ENCODE data around the gene ZBTB4.

The ZBTB4 gene

GRCh38 chr17:7512824-7513540 is 33.6 kb upstream of the ZBTB4 start:
- Histone ChIP-seq H3K4me1 (ENCODE audit: insufficient read depth, insufficient read length) (no peaks in the 10 kb centered on the region), H3K36me3 (ENCODE audit: insufficient read depth, insufficient read length, low read length) (peaks cover 72% of the 10 kb centered on the region), H3K4me3 (ENCODE audit: insufficient read length, low read depth) (no peak overlapping the region), H3K9me3 (ENCODE audit: insufficient read depth, low read length) (no peaks in the 10 kb centered on the region), H3K9ac (ENCODE audit: insufficient read length, low read depth) (no peak overlapping the region), H3K27me3 (ENCODE audit: insufficient read depth, insufficient read length) (no peaks in the 10 kb centered on the region)
- TF ChIP-seq YY1 (IDR thresholded peaks at IDR 0.05; ENCODE audit: insufficient read depth, insufficient read length), result no peak
- TF ChIP-seq ZNF274 (IDR thresholded peaks at IDR 0.05; ENCODE audit: low read depth, low read length), result no peak
- no peak for TF ChIP-seq SUZ12 (IDR thresholded peaks at IDR 0.05; ENCODE audit: extremely low read depth, insufficient read depth, insufficient read length)
- DNase-seq (ENCODE audit: low read depth, low spot score), result no peak

- DNase-seq (ENCODE audit: low read depth, low spot score), result no peak
- Histone ChIP-seq H3K27me3 (ENCODE audit: insufficient read depth, insufficient read length) (no peaks in the 10 kb centered on the region), H3K4me1 (ENCODE audit: insufficient read depth, insufficient read length) (no peaks in the 10 kb centered on the region), H3K9ac (ENCODE audit: insufficient read length, low read depth) (no peak overlapping the region), H3K4me3 (ENCODE audit: insufficient read length, low read depth) (no peak overlapping the region), H3K36me3 (ENCODE audit: insufficient read depth, insufficient read length, low read length) (peaks cover 75% of the 10 kb centered on the region), H3K9me3 (ENCODE audit: insufficient read depth, low read length) (no peaks in the 10 kb centered on the region)
- TF ChIP-seq SUZ12 (IDR thresholded peaks at IDR 0.05; ENCODE audit: extremely low read depth, insufficient read depth, insufficient read length) (no peak), YY1 (IDR thresholded peaks at IDR 0.05; ENCODE audit: insufficient read depth, insufficient read length) (no peak), ZNF274 (IDR thresholded peaks at IDR 0.05; ENCODE audit: low read depth, low read length) (no peak)
Measured at GRCh38 chr17:7512105-7512504, 32.7 kb upstream of the ZBTB4 start.

- no peaks in the 10 kb centered on the region for H3K9me3 ChIP-seq (ENCODE audit: insufficient read depth, low read length)
- no peak overlapping the region for H3K9ac ChIP-seq (ENCODE audit: insufficient read length, low read depth)
- no peak for TF ChIP-seq SUZ12 (IDR thresholded peaks at IDR 0.05; ENCODE audit: extremely low read depth, insufficient read depth, insufficient read length)
- TF ChIP-seq ZNF274 (IDR thresholded peaks at IDR 0.05; ENCODE audit: low read depth, low read length), result no peak
- TF ChIP-seq YY1 (IDR thresholded peaks at IDR 0.05; ENCODE audit: insufficient read depth, insufficient read length), result no peak
- H3K4me3 ChIP-seq (ENCODE audit: insufficient read length, low read depth), result no peak overlapping the region
- H3K36me3 ChIP-seq (ENCODE audit: insufficient read depth, insufficient read length, low read length), result peaks cover 84% of the 10 kb centered on the region
- H3K27me3 ChIP-seq (ENCODE audit: insufficient read depth, insufficient read length), result no peaks in the 10 kb centered on the region
- no peaks in the 10 kb centered on the region for H3K4me1 ChIP-seq (ENCODE audit: insufficient read depth, insufficient read length)
- no peak for DNase-seq (ENCODE audit: low read depth, low spot score)
Measured at GRCh38 chr17:7511108-7511507, 31.7 kb upstream of the ZBTB4 start.

- Histone ChIP-seq H3K27me3 (ENCODE audit: insufficient read depth, insufficient read length) (no peaks in the 10 kb centered on the region), H3K36me3 (ENCODE audit: insufficient read depth, insufficient read length, low read length) (peaks cover 81% of the 10 kb centered on the region), H3K4me3 (ENCODE audit: insufficient read length, low read depth) (no peak overlapping the region), H3K4me1 (ENCODE audit: insufficient read depth, insufficient read length) (no peaks in the 10 kb centered on the region), H3K9ac (ENCODE audit: insufficient read length, low read depth) (no peak overlapping the region), H3K9me3 (ENCODE audit: insufficient read depth, low read length) (no peaks in the 10 kb centered on the region)
- DNase-seq (ENCODE audit: low read depth, low spot score), result no peak
- TF ChIP-seq ZNF274 (IDR thresholded peaks at IDR 0.05; ENCODE audit: low read depth, low read length) (no peak), YY1 (IDR thresholded peaks at IDR 0.05; ENCODE audit: insufficient read depth, insufficient read length) (no peak), SUZ12 (IDR thresholded peaks at IDR 0.05; ENCODE audit: extremely low read depth, insufficient read depth, insufficient read length) (no peak)
Measured at GRCh38 chr17:7509937-7510336, 30.5 kb upstream of the ZBTB4 start.

GRCh38 chr17:7508846-7509245 is 29.4 kb upstream of the ZBTB4 start:
- TF ChIP-seq SUZ12 (IDR thresholded peaks at IDR 0.05; ENCODE audit: extremely low read depth, insufficient read depth, insufficient read length) (no peak), YY1 (IDR thresholded peaks at IDR 0.05; ENCODE audit: insufficient read depth, insufficient read length) (no peak), ZNF274 (IDR thresholded peaks at IDR 0.05; ENCODE audit: low read depth, low read length) (no peak)
- DNase-seq (ENCODE audit: low read depth, low spot score), result no peak
- Histone ChIP-seq H3K4me3 (ENCODE audit: insufficient read length, low read depth) (no peak overlapping the region), H3K9me3 (ENCODE audit: insufficient read depth, low read length) (no peaks in the 10 kb centered on the region), H3K4me1 (ENCODE audit: insufficient read depth, insufficient read length) (no peaks in the 10 kb centered on the region), H3K27me3 (ENCODE audit: insufficient read depth, insufficient read length) (no peaks in the 10 kb centered on the region), H3K36me3 (ENCODE audit: insufficient read depth, insufficient read length, low read length) (peaks cover 87% of the 10 kb centered on the region), H3K9ac (ENCODE audit: insufficient read length, low read depth) (no peak overlapping the region)

GRCh38 chr17:7508145-7508544 is 28.7 kb upstream of the ZBTB4 start:
- DNase-seq (ENCODE audit: low read depth, low spot score), result no peak
- H3K36me3 ChIP-seq (ENCODE audit: insufficient read depth, insufficient read length, low read length), result peaks cover 87% of the 10 kb centered on the region
- no peak overlapping the region for H3K4me3 ChIP-seq (ENCODE audit: insufficient read length, low read depth)
- H3K27me3 ChIP-seq (ENCODE audit: insufficient read depth, insufficient read length), result no peaks in the 10 kb centered on the region
- TF ChIP-seq SUZ12 (IDR thresholded peaks at IDR 0.05; ENCODE audit: extremely low read depth, insufficient read depth, insufficient read length) (no peak), ZNF274 (IDR thresholded peaks at IDR 0.05; ENCODE audit: low read depth, low read length) (no peak), YY1 (IDR thresholded peaks at IDR 0.05; ENCODE audit: insufficient read depth, insufficient read length) (no peak)
- no peaks in the 10 kb centered on the region for H3K9me3 ChIP-seq (ENCODE audit: insufficient read depth, low read length)
- H3K4me1 ChIP-seq (ENCODE audit: insufficient read depth, insufficient read length), result no peaks in the 10 kb centered on the region
- no peak overlapping the region for H3K9ac ChIP-seq (ENCODE audit: insufficient read length, low read depth)

- no peak for DNase-seq (ENCODE audit: low read depth, low spot score)
- Histone ChIP-seq H3K9ac (ENCODE audit: insufficient read length, low read depth) (no peak overlapping the region), H3K4me1 (ENCODE audit: insufficient read depth, insufficient read length) (no peaks in the 10 kb centered on the region), H3K4me3 (ENCODE audit: insufficient read length, low read depth) (no peak overlapping the region), H3K9me3 (ENCODE audit: insufficient read depth, low read length) (no peaks in the 10 kb centered on the region), H3K36me3 (ENCODE audit: insufficient read depth, insufficient read length, low read length) (peaks cover 84% of the 10 kb centered on the region), H3K27me3 (ENCODE audit: insufficient read depth, insufficient read length) (no peaks in the 10 kb centered on the region)
- TF ChIP-seq YY1 (IDR thresholded peaks at IDR 0.05; ENCODE audit: insufficient read depth, insufficient read length) (no peak), ZNF274 (IDR thresholded peaks at IDR 0.05; ENCODE audit: low read depth, low read length) (no peak), SUZ12 (IDR thresholded peaks at IDR 0.05; ENCODE audit: extremely low read depth, insufficient read depth, insufficient read length) (no peak)
Measured at GRCh38 chr17:7503521-7503920, 24.1 kb upstream of the ZBTB4 start.
